Hepatocyte (in vitro differentiated cells): ENCODE measurements around the gene SURF1.
"Not testable (repeated sequence)": the region's sequence is repeated elsewhere in the genome, so short reads cannot be mapped to it uniquely, and the experiment has no call there.

Experiments
- CTCF ChIP-seq: fragments of 200-600 bp; sonication (generic); IDR thresholded peaks from 2 replicates; pipeline ENCODE4 v1.5.1; 2016; ENCODE audit warnings: antibody characterized with exemption, mild to moderate bottlenecking; ENCODE audit not compliant: poor library complexity
- EZH2 ChIP-seq: fragments of 200-600 bp; sonication (generic); IDR thresholded peaks from 2 replicates; pipeline ENCODE4 v1.6.1; 2016; ENCODE audit warnings: antibody characterized with exemption, mild to moderate bottlenecking, borderline replicate concordance
- EZH2phosphoT487 ChIP-seq: fragments of 200-600 bp; sonication (generic); IDR thresholded peaks from one replicate; pipeline ENCODE4 v1.6.1; 2018; ENCODE audit warnings: antibody characterized with exemption, mild to moderate bottlenecking, low read depth, moderate library complexity; ENCODE audit not compliant: unreplicated experiment, severe bottlenecking

GRCh38 chr9:133377280-133377679, 21.0 kb upstream of the SURF1 start:
- not testable (repeated sequence) for TF ChIP-seq CTCF, EZH2, EZH2phosphoT487
